ENCODE results near the gene WDR18. TPM values are rescaled to one million over a fixed set of nuclear protein-coding genes. Genes with fewer than 3 reads are reported as not detected.

The WDR18 gene
- total RNA-seq, 4 donors from 2014 or later, result 9.9 to 30.3 (median 28.4) TPM

DNA sequence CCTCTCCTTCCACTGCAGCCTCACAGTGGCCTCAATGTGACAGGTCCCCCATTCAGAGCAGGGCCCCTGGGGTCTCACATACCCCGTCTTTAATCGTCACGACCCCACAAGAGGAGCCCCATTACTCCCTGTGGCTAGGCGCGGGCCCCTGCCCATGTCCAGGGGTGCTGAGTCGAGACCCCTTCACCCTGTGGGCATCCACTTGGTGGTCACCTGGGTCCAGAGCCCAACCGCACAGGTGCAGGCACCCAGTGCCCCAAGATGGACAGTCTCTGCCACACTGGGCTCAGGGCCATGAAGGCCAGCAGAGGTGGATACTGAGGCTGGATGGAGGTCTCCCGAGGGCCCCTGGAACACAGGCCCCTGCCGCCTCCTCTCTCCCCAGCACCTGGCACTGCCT, 33.8 kb downstream of the WDR18 start:
- Histone ChIP-seq H3K36me3 (peaks cover 10 to 23% (median 21%) of the 10 kb centered on the region in 4 donors), H3K9me3 (no peaks in the 10 kb centered on the region), H3K4me1 (peaks cover 66 to 91% (median 79%) of the 10 kb centered on the region in 4 donors), H3K27me3 (no peaks in the 10 kb centered on the region), H3K4me3 (peak overlapping the region in 1 of 4 donors; percentile 20), H3K27ac (replicated peaks in 1 of 4) (peak overlapping the region in 1 of 4 donors; percentile 47)
- TF ChIP-seq POLR2A (IDR thresholded peaks at IDR 0.05; ENCODE audit: low read depth), result no peak
- TF ChIP-seq, protein P1, sequence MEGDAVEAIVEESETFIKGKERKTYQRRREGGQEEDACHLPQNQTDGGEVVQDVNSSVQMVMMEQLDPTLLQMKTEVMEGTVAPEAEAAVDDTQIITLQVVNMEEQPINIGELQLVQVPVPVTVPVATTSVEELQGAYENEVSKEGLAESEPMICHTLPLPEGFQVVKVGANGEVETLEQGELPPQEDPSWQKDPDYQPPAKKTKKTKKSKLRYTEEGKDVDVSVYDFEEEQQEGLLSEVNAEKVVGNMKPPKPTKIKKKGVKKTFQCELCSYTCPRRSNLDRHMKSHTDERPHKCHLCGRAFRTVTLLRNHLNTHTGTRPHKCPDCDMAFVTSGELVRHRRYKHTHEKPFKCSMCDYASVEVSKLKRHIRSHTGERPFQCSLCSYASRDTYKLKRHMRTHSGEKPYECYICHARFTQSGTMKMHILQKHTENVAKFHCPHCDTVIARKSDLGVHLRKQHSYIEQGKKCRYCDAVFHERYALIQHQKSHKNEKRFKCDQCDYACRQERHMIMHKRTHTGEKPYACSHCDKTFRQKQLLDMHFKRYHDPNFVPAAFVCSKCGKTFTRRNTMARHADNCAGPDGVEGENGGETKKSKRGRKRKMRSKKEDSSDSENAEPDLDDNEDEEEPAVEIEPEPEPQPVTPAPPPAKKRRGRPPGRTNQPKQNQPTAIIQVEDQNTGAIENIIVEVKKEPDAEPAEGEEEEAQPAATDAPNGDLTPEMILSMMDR (IDR thresholded peaks at IDR 0.05), result no peak
- TF ChIP-seq EP300 (IDR thresholded peaks at IDR 0.05), result no peak
- no peak for TF ChIP-seq POLR2AphosphoS5 (IDR thresholded peaks at IDR 0.05)
- intact Hi-C loops (cut with DNase I), result no loop called here
- DNase-seq (ENCODE audit: extremely low spot score), result no peak
- 80% methylated on average over 2 of the region's 9 CpGs for WGBS

DNA sequence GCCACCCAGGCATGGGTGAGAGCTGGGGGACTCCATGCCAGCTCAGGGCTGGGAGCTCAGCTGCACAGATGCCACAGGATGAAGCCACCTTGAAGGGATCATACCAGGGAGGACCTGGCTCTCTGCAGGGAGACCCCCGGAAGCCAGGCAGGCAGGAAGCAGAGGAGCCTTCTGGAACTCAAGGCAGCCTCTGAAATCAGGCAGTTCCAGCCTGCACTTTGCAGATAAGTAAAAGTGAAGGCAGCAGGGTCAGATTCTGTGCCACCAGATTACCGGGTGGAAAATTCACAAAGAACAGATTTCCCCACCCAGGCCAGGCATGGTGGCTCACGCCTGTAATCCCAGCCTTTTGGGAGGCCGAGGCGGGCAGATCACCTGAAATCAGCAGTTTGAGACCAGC, 34.2 kb downstream of the WDR18 start:
- H3K36me3 ChIP-seq, result peaks cover 8 to 18% (median 17%) of the 10 kb centered on the region in 4 donors
- no peaks in the 10 kb centered on the region for H3K27me3 ChIP-seq
- H3K9me3 ChIP-seq, result no peaks in the 10 kb centered on the region
- TF ChIP-seq, protein P1 (IDR thresholded peaks at IDR 0.05), result no peak
- TF ChIP-seq POLR2AphosphoS5 (IDR thresholded peaks at IDR 0.05) (no peak), EP300 (IDR thresholded peaks at IDR 0.05) (no peak), POLR2A (IDR thresholded peaks at IDR 0.05; ENCODE audit: low read depth) (no peak)
- no peak overlapping the region for H3K27ac ChIP-seq (replicated peaks in 1 of 4)
- intact Hi-C loops (cut with DNase I), result no loop called here
- 77% methylated on average over 5 of the region's 5 CpGs for WGBS
- H3K4me1 ChIP-seq, result peaks cover 70 to 91% (median 83%) of the 10 kb centered on the region in 4 donors
- no peak for DNase-seq (ENCODE audit: extremely low spot score)
- peak overlapping the region in 1 of 4 donors; percentile 20 for H3K4me3 ChIP-seq

DNA sequence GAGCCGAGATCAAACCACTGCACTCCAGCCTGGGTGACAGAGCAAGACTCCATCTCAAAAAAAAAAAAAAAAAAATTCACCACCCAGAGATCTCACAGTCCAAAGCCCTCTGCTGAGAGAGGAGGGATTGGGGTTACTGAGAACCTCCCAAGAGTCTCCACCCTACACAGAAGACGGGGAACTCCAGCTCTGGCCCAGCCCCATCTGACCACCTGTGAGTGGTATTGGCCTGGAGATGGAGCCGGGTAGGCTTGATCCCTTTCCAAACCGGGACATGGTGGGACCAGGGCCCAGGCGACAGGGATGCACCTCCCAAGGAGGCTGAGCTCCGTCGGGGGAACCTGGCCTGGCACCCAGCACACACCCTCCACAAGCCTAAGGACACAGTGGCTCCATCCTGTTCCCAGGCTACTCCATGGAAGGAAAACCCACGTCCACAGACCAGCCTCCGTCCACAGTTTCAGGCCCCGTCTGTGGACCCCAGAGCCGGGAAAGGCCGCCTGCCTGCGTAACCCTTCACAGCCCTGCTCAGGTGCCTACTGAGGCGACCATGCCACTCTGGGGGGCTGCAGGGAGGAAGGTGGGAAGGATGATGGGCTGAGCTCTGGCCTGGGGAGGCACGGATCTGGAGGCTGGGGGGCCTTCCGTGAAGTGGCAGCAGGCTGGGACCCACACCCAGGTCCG, 34.9 kb downstream of the WDR18 start:
- Histone ChIP-seq H3K27me3 (no peaks in the 10 kb centered on the region), H3K9me3 (no peaks in the 10 kb centered on the region), H3K4me3 (peak overlapping the region; percentile 84 to 96 (median 89)), H3K4me1 (peaks cover 70 to 85% (median 82%) of the 10 kb centered on the region in 4 donors), H3K27ac (replicated peaks in 1 of 4) (peak overlapping the region in 2 of 4 donors; percentile 97), H3K36me3 (peaks cover under 1 to 11% (median 10%) of the 10 kb centered on the region in 4 donors)
- TF ChIP-seq EP300 (IDR thresholded peaks at IDR 0.05) (no peak), POLR2AphosphoS5 (IDR thresholded peaks at IDR 0.05) (no peak), POLR2A (IDR thresholded peaks at IDR 0.05; ENCODE audit: low read depth) (no peak)
- TF ChIP-seq, protein P1 (IDR thresholded peaks at IDR 0.05), result no peak
- DNase-seq (ENCODE audit: extremely low spot score), result no peak
- intact Hi-C loops (cut with DNase I), result no loop called here
- 35% methylated on average over 8 of the region's 17 CpGs for WGBS

DNA sequence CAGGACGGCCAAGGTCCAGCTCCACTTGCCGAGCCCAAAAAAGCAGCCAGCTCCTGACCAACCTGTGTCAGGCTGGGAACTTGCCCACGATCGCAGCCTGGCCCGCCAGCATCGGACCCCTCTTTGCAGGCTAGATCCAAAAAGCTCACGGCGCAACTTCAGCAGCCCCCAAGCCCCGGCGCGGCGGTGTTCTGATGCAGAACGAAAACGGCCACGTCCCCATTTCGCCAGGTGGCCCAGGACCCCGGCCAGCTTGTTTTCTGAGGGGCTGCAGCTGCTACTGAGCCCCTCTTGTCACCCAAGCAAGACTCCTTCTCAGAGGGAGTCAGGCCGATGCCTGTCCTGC, 35.4 kb downstream of the WDR18 start:
- Histone ChIP-seq H3K9me3 (no peaks in the 10 kb centered on the region), H3K4me3 (peak overlapping the region; percentile 84 to 96 (median 89)), H3K36me3 (peaks cover 0 to 6% (median 5%) of the 10 kb centered on the region in 4 donors), H3K27ac (replicated peaks in 1 of 4) (peak overlapping the region in 3 of 4 donors; percentile 97), H3K27me3 (no peaks in the 10 kb centered on the region), H3K4me1 (peaks cover 70 to 82% (median 79%) of the 10 kb centered on the region in 4 donors)
- no CpG with 5 or more reads among the region's 18 CpGs for WGBS
- no peak for DNase-seq (ENCODE audit: extremely low spot score)
- TF ChIP-seq EP300 (IDR thresholded peaks at IDR 0.05) (no peak), POLR2A (IDR thresholded peaks at IDR 0.05; ENCODE audit: low read depth) (no peak), POLR2AphosphoS5 (IDR thresholded peaks at IDR 0.05) (no peak)
- TF ChIP-seq, protein P1 (IDR thresholded peaks at IDR 0.05), result no peak
- intact Hi-C loops (cut with DNase I), result no loop called here

All from esophagus muscularis mucosa (tissue), 4 donors.